CD4-positive, alpha-beta T cell treated with Interleukin-12 subunit alpha and Interleukin-12 subunit beta, for 1 hour (primary cell): Measurements from ENCODE around the gene ANGEL1.
A peak's percentile ranks its signal among the peaks of the same experiment; 100 is the strongest.

Experiments
- DNase-seq: peaks from one replicate; pipeline ENCODE4 v3.0.0-alpha.2; 2020

ANGEL1 gene

GRCh38 chr14:76814726-76815645, 2.3 kb upstream of the ANGEL1 start:
- DNase-seq: no peak

GRCh38 chr14:76812093-76812421, 625 bp downstream of the ANGEL1 start:
- DNase-seq: peak; percentile 9

GRCh38 chr14:76811561-76811960, 1.1 kb downstream of the ANGEL1 start:
- DNase-seq: no peak

- peak; percentile 48 for DNase-seq
These were observed 1.7 kb downstream of the ANGEL1 start for GRCh38 chr14:76810953-76811400.

GRCh38 chr14:76810525-76810924, 2.2 kb downstream of the ANGEL1 start:
- DNase-seq: no peak

- no peak for DNase-seq
These were observed 3.7 kb downstream of the ANGEL1 start for GRCh38 chr14:76808990-76809389.

- DNase-seq: no peak
These were observed 4.7 kb downstream of the ANGEL1 start for GRCh38 chr14:76808011-76808410.

GRCh38 chr14:76806446-76806845, 6.2 kb downstream of the ANGEL1 start:
- no peak for DNase-seq

GRCh38 chr14:76793956-76794355, 18.7 kb downstream of the ANGEL1 start:
- DNase-seq: no peak

- DNase-seq: no peak
These were observed 19.4 kb downstream of the ANGEL1 start for GRCh38 chr14:76793324-76793723.

- no peak for DNase-seq
These were observed 20.3 kb downstream of the ANGEL1 start for GRCh38 chr14:76792422-76792821.

GRCh38 chr14:76786601-76787000, 26.1 kb downstream of the ANGEL1 start:
- no peak for DNase-seq

- peak; percentile 72 for DNase-seq
These were observed 27.8 kb downstream of the ANGEL1 start for GRCh38 chr14:76784881-76785280.

GRCh38 chr14:76784266-76784874, 28.3 kb downstream of the ANGEL1 start:
- DNase-seq: no peak

- no peak for DNase-seq
These were observed 29.7 kb downstream of the ANGEL1 start for GRCh38 chr14:76782885-76783566.

- no peak for DNase-seq
These were observed 30.4 kb downstream of the ANGEL1 start for GRCh38 chr14:76782115-76782884.

GRCh38 chr14:76781648-76782051, 31.0 kb downstream of the ANGEL1 start:
- no peak for DNase-seq

- DNase-seq: no peak
These were observed 31.6 kb downstream of the ANGEL1 start for GRCh38 chr14:76780875-76781647.

GRCh38 chr14:76780360-76780759, 32.3 kb downstream of the ANGEL1 start:
- DNase-seq: no peak

- DNase-seq: no peak
These were observed 32.7 kb downstream of the ANGEL1 start for GRCh38 chr14:76780058-76780345.

- DNase-seq: no peak
These were observed 33.2 kb downstream of the ANGEL1 start for GRCh38 chr14:76779221-76780057.
